Measurements from ENCODE around the gene VEZF1.
A peak's percentile ranks its signal among the peaks of the same experiment; 100 is the strongest.

The VEZF1 gene

DNA sequence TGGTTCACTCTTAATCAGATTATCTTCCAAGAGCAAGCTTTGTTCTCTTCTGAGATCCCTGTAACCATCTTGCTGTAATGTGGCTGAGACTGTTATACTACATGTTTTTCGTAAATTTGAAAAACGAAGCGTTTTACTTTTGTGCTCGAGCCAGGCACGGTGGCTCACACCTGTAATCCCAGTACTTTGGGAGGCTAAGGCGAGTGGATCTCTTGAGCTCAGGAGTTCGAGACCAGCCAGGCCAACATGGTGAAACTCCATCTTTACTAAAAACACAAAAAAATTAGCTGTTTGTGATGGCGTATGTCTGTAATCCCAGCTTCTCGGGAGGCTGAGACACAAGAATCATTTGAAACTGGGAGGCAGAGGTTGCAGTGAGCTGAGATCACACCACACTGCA lies 40.7 kb downstream of the VEZF1 start:
- no peak overlapping the region; the same call in 1 of the 2 replicates for H3K27ac ChIP-seq (ENCODE audit: low read length)
- H4K20me1 ChIP-seq (ENCODE audit: insufficient read depth, low read length) = no peaks in the 10 kb centered on the region
- peak overlapping the region; percentile 66 for H3K4me3 ChIP-seq (ENCODE audit: low read length)
- no peaks in the 10 kb centered on the region for H3K9me3 ChIP-seq (ENCODE audit: insufficient read depth, low read length)
- H3K36me3 ChIP-seq (replicated peaks; ENCODE audit: low read depth, low read length) = no peaks in the 10 kb centered on the region
- peak overlapping the region; percentile 28; the same call in 1 of the 2 replicates for H3K9ac ChIP-seq (ENCODE audit: low read length)
- no peak overlapping the region for H2AFZ ChIP-seq (ENCODE audit: low read depth, low read length)
- H3K4me2 ChIP-seq (ENCODE audit: low read length) = peak overlapping the region; percentile 78
- peaks cover 38% of the 10 kb centered on the region for H3K27me3 ChIP-seq (ENCODE audit: low read depth, low read length)
- peaks cover 62% of the 10 kb centered on the region for H3K4me1 ChIP-seq (ENCODE audit: low read length)
- no peaks in the 10 kb centered on the region for H3K79me2 ChIP-seq (ENCODE audit: low read length)
- TF ChIP-seq, protein P1, sequence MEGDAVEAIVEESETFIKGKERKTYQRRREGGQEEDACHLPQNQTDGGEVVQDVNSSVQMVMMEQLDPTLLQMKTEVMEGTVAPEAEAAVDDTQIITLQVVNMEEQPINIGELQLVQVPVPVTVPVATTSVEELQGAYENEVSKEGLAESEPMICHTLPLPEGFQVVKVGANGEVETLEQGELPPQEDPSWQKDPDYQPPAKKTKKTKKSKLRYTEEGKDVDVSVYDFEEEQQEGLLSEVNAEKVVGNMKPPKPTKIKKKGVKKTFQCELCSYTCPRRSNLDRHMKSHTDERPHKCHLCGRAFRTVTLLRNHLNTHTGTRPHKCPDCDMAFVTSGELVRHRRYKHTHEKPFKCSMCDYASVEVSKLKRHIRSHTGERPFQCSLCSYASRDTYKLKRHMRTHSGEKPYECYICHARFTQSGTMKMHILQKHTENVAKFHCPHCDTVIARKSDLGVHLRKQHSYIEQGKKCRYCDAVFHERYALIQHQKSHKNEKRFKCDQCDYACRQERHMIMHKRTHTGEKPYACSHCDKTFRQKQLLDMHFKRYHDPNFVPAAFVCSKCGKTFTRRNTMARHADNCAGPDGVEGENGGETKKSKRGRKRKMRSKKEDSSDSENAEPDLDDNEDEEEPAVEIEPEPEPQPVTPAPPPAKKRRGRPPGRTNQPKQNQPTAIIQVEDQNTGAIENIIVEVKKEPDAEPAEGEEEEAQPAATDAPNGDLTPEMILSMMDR (IDR thresholded peaks at IDR 0.05; ENCODE audit: low read depth, low read length) = no peak
- no peak for TF ChIP-seq EZH2phosphoT487 (IDR thresholded peaks at IDR 0.05; ENCODE audit: low read depth)

DNA sequence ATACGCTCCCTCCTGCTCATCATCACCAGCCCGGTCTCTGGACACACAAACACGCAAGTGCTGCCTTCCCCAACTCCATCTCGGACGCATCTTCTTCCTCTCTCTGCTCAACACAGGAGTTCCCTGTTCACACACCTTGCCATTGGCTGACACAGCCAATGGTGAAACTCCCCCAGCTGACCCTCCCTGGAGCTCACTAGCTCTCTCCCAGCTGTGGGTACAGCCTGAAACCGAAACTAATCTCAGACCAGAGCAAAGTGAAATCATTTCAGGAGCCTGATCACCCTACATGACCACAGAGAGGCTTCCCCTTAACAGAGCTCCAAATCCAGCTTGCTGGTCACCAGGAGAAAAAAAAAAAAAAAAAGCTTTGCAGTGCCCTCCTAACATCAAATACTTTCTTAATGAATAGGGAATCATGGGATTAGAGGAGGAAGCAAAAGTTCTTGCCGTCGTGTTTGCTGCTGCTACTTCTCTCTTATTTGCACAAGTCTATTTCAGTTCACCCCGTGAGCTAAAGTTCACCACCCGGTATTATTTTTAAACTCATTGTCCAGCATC lies 41.2 kb downstream of the VEZF1 start:
- no peak for TF ChIP-seq EZH2phosphoT487 (IDR thresholded peaks at IDR 0.05; ENCODE audit: low read depth)
- TF ChIP-seq, protein P1 (IDR thresholded peaks at IDR 0.05; ENCODE audit: low read depth, low read length) = no peak; the same call in 1 of the 2 replicates
- Histone ChIP-seq H3K9me3 (ENCODE audit: insufficient read depth, low read length) (no peaks in the 10 kb centered on the region), H3K36me3 (replicated peaks; ENCODE audit: low read depth, low read length) (no peaks in the 10 kb centered on the region), H3K79me2 (ENCODE audit: low read length) (no peaks in the 10 kb centered on the region), H2AFZ (ENCODE audit: low read depth, low read length) (no peak overlapping the region), H3K4me3 (ENCODE audit: low read length) (peak overlapping the region; percentile 66), H3K27me3 (ENCODE audit: low read depth, low read length) (peaks cover 39% of the 10 kb centered on the region), H3K27ac (ENCODE audit: low read length) (no peak overlapping the region; the same call in 1 of the 2 replicates), H3K4me1 (ENCODE audit: low read length) (peaks cover 66% of the 10 kb centered on the region), H3K4me2 (ENCODE audit: low read length) (peak overlapping the region; percentile 78), H4K20me1 (ENCODE audit: insufficient read depth, low read length) (no peaks in the 10 kb centered on the region), H3K9ac (ENCODE audit: low read length) (peak overlapping the region; percentile 28)

DNA sequence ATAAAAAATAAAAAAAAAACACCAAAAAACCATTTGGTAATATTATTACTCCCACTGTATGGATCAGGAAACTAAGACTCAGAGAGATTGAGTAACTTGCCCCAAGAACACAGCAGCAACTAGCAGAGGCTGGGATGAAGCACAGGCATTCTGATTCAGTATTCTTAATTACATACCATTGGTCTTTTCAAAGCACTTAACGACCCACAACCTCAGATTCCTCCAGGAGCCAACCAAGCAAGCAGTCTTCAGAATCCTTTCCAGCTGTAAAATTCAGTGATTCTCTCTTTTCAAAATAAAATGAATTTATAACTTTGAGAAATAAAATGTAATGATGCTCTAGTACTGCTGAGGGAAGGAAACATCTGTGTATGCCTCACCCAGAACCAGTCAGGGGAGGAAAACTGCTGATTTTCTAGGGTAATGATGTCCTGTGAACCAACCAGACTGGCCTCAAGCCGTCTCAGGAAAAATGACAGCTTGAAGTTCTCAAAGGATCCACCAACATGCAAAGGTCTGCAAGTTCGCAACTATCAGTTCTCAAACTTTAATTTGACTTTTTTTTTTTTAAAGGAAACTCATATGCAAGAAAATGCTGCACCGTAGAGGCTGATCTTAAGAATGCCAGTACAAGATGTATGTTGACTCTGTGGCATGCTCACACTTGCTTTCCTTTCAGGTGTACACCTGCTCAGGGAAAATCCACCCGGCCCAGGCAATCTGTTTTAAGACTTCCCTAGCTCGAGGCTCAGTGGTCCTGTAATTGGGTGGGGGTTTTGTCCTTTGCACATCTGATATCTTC lies 41.9 kb downstream of the VEZF1 start:
- peak overlapping the region; percentile 28; the same call in 1 of the 2 replicates for H3K9ac ChIP-seq (ENCODE audit: low read length)
- TF ChIP-seq, protein P1 (IDR thresholded peaks at IDR 0.05; ENCODE audit: low read depth, low read length) = peak; percentile 26; the same call in 1 of the 2 replicates
- TF ChIP-seq EZH2phosphoT487 (IDR thresholded peaks at IDR 0.05; ENCODE audit: low read depth) = no peak
- H4K20me1 ChIP-seq (ENCODE audit: insufficient read depth, low read length) = no peaks in the 10 kb centered on the region
- H3K79me2 ChIP-seq (ENCODE audit: low read length) = no peaks in the 10 kb centered on the region
- no peak overlapping the region for H3K27ac ChIP-seq (ENCODE audit: low read length)
- H3K27me3 ChIP-seq (ENCODE audit: low read depth, low read length) = peaks cover 39% of the 10 kb centered on the region
- peak overlapping the region; percentile 66 for H3K4me3 ChIP-seq (ENCODE audit: low read length)
- H2AFZ ChIP-seq (ENCODE audit: low read depth, low read length) = no peak overlapping the region
- no peaks in the 10 kb centered on the region for H3K36me3 ChIP-seq (replicated peaks; ENCODE audit: low read depth, low read length)
- peaks cover 70% of the 10 kb centered on the region for H3K4me1 ChIP-seq (ENCODE audit: low read length)
- H3K4me2 ChIP-seq (ENCODE audit: low read length) = peak overlapping the region; percentile 78
- H3K9me3 ChIP-seq (ENCODE audit: insufficient read depth, low read length) = no peaks in the 10 kb centered on the region

DNA sequence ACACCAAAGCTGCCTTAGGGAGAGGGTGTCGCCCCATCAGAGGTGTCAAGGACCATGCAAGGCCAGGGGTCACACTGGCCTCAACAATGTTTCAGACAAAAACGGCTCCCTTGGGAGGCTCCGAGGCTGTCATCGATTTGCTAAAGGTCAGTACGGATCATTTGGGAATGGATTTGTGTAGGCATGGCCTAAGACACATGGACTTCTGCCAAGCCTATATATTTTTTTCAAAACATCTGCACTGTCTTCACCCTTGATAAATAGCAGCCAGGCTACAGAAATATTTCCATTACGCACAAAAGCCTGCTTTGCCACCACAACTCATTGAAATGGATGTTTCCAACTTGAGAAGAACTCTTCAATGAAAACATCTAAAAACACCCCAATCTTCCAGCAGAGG lies 43.1 kb downstream of the VEZF1 start:
- Histone ChIP-seq H4K20me1 (ENCODE audit: insufficient read depth, low read length) (no peaks in the 10 kb centered on the region), H3K4me3 (ENCODE audit: low read length) (no peak overlapping the region), H3K4me2 (ENCODE audit: low read length) (no peak overlapping the region), H3K27me3 (ENCODE audit: low read depth, low read length) (peaks cover 39% of the 10 kb centered on the region), H3K36me3 (replicated peaks; ENCODE audit: low read depth, low read length) (no peaks in the 10 kb centered on the region), H3K27ac (ENCODE audit: low read length) (no peak overlapping the region), H3K9ac (ENCODE audit: low read length) (no peak overlapping the region), H3K4me1 (ENCODE audit: low read length) (peaks cover 76% of the 10 kb centered on the region), H3K79me2 (ENCODE audit: low read length) (no peaks in the 10 kb centered on the region), H3K9me3 (ENCODE audit: insufficient read depth, low read length) (no peaks in the 10 kb centered on the region), H2AFZ (ENCODE audit: low read depth, low read length) (no peak overlapping the region)
- TF ChIP-seq, protein P1 (IDR thresholded peaks at IDR 0.05; ENCODE audit: low read depth, low read length) = no peak
- TF ChIP-seq EZH2phosphoT487 (IDR thresholded peaks at IDR 0.05; ENCODE audit: low read depth) = no peak

Data from OCI-LY3 (cell line).